ENCODE measurements around the gene NOTCH1. TPM values are rescaled to one million over a fixed set of nuclear protein-coding genes. Genes with fewer than 3 reads are reported as not detected.

NOTCH1 gene
- total RNA-seq: 10 to 100 TPM; 12.1 to 47.3 (median 22.1) TPM
- polyA plus RNA-seq: 10 to 100 TPM in 1 of 2 donors, 1 to 10 TPM in 1; 8.0 to 12.1 TPM
- long read RNA-seq, donor 1, partial matches to known transcripts: 0 of 4 reads
- long read RNA-seq, donor 1, other reads (novel, unspliced or antisense): 4 of 4 reads
- long read RNA-seq, donor 2, partial matches to known transcripts: 0 of 4 reads
- long read RNA-seq, donor 2, other reads (novel, unspliced or antisense): 4 of 4 reads
- long read RNA-seq, donor 3, partial matches to known transcripts: 1 of 4 reads
- long read RNA-seq, donor 3, other reads (novel, unspliced or antisense): 3 of 4 reads

DNA sequence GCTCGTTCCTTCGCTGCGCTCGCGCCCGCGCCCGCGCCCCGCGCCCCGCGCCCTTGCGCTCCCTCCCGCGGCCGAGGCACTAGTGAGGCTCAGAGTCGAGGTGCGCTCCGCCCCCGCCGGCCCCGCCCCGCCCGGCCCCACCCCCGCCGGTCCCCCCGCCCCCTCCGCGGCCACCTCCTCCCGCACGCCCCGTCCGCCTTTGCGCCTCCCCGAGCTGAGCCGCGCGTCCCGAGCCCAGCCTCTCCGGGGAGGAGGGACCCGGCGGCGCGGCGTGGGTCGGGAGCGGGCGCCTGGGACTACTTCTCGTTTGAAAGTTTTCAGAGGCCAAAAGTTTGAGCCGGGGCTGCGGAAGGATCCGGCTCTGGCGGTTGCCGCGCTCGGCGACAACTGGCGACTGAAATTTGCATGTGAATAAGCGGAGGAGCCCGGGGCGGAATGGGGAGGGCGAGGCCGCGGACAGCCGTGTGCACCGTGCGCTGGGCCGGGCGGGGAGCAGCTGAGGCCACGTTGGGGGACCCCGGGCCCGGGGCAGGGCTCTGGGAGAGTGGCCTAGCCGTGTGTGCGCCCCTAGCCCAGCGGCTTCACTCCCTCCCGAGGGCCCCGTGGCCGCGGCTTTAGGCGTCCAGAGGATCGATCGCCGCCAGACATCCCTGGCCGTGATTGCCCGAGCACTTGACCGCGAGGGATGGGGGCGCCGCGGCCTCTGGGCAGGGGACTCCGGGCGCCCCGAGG is at the start of gene NOTCH1:
NOTCH1 (minus strand) TSS at position 84 of the 732 bp plus-strand sequence. CDS start 262 bp downstream, outside the sequence.
- Histone ChIP-seq H3K4me3 (peak within 1 kb of the TSS; percentile 66 to 100 (median 92)), H3K9me3 (no peaks in the 10 kb centered on the region), H3K27ac (peak within 1 kb of the TSS; percentile 94 to 99 (median 98)), H3K4me1 (peaks cover 12 to 68% (median 45%) of the 10 kb centered on the region in 12 donors), H3K36me3 (peaks cover 0 to 26% (median 5%) of the 10 kb centered on the region in 9 donors), H3K27me3 (no peaks in the 10 kb centered on the region)
- peak; percentile 94 to 97 (median 96) for DNase-seq
- WGBS, 4 donors: 0 to 1% (median 1%) methylated on average over 21 to 94 of the region's 94 CpGs
- ATAC-seq: peak; percentile 64 to 86 (median 85)
- peak in 1 of 2 donors; percentile 72 for TF ChIP-seq POLR2A (IDR thresholded peaks at IDR 0.05)
- TF ChIP-seq, protein P1, sequence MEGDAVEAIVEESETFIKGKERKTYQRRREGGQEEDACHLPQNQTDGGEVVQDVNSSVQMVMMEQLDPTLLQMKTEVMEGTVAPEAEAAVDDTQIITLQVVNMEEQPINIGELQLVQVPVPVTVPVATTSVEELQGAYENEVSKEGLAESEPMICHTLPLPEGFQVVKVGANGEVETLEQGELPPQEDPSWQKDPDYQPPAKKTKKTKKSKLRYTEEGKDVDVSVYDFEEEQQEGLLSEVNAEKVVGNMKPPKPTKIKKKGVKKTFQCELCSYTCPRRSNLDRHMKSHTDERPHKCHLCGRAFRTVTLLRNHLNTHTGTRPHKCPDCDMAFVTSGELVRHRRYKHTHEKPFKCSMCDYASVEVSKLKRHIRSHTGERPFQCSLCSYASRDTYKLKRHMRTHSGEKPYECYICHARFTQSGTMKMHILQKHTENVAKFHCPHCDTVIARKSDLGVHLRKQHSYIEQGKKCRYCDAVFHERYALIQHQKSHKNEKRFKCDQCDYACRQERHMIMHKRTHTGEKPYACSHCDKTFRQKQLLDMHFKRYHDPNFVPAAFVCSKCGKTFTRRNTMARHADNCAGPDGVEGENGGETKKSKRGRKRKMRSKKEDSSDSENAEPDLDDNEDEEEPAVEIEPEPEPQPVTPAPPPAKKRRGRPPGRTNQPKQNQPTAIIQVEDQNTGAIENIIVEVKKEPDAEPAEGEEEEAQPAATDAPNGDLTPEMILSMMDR (IDR thresholded peaks at IDR 0.05): peak in 5 of 12 donors; percentile 13 to 39 (median 20)
- intact Hi-C loops (cut with DNase I): loop anchor here in 6 of 10 donors (1.0 to 10.0 kb wide), 10 partner anchors 19 to 81 kb away; partner anchors contain the start of gene SEC16A (in 2 of the 6)

DNA sequence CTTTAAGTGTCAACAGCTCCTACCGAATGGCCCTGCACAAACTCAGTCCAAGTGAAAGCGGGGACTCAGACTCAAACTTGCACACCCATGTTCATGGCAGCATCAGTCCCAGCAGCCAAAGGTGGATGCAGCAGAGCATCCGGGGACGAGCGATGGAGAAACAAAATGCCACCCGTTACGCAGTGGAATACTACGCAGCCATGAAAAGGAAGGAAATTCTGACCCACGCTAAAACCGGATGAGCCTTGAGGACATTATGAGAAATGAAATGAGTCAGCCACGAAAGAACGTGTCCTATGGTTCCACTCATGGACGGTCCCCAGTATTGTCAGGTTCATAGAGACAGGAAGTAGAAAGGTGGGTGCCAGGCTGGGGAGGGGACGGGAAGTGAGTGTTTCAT is 48.6 kb upstream of the NOTCH1 start:
- Histone ChIP-seq H3K4me3 (no peak overlapping the region), H3K27ac (no peak overlapping the region), H3K4me1 (peaks cover 0 to 33% (median 17%) of the 10 kb centered on the region in 12 donors), H3K9me3 (no peaks in the 10 kb centered on the region), H3K36me3 (no peaks in the 10 kb centered on the region), H3K27me3 (no peaks in the 10 kb centered on the region)
- ATAC-seq (no peak), DNase-seq (no peak)
- 95 to 98% (median 96%) methylated on average over 14 of the region's 14 CpGs for WGBS, 4 donors
- TF ChIP-seq, protein P1 (IDR thresholded peaks at IDR 0.05): no peak
- TF ChIP-seq POLR2A (IDR thresholded peaks at IDR 0.05): no peak
- intact Hi-C loops (cut with DNase I): no loop called here

DNA sequence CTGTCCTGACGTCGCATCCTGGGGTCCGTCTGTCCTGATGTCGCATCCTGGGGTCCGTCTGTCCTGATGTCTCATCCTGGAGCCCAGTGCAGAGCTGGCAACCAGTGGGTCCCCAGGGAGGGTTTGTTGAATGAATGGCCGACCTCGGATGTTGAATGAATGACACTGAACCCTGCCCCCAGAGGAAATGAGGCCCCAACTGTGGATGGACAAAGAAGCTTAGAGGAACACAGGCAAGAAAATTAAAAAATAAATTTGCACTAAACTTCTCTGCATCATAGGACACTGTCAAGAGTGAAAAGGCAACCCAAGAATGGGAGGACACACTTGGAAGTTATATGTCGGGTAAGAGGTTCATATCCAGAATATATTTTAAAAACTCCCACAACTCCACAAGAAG is 47.7 kb upstream of the NOTCH1 start:
- H3K9me3 ChIP-seq: no peaks in the 10 kb centered on the region
- DNase-seq: no peak
- no peaks in the 10 kb centered on the region for H3K36me3 ChIP-seq
- 72 to 84% (median 76%) methylated on average over 8 of the region's 8 CpGs for WGBS, 4 donors
- H3K27ac ChIP-seq: no peak overlapping the region
- H3K27me3 ChIP-seq: no peaks in the 10 kb centered on the region
- intact Hi-C loops (cut with DNase I): no loop called here
- no peak for TF ChIP-seq POLR2A (IDR thresholded peaks at IDR 0.05)
- TF ChIP-seq, protein P1 (IDR thresholded peaks at IDR 0.05): no peak
- no peak overlapping the region for H3K4me3 ChIP-seq
- H3K4me1 ChIP-seq: peaks cover 2 to 37% (median 24%) of the 10 kb centered on the region in 12 donors
- no peak for ATAC-seq

DNA sequence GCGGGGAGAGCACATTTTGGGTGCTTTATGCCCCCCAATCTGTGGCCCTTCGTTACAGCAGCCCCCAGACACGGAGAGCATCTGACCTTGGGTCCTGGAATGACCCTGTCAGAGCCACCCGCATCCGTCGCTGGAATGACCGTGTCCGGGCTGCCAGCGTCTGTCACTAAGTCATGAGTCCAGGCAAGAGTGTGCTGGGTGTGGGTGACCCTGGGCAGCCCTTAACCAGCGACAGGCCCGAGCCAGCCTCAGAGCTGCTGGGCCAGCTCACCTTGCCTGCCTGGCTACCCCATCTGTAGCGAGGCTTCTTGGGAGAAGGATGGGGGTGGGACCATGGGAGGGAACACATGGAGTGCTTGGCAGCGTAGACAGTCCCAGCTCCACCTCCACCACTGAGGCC is 46.8 kb upstream of the NOTCH1 start:
- H3K27me3 ChIP-seq: no peaks in the 10 kb centered on the region
- intact Hi-C loops (cut with DNase I): no loop called here
- no peaks in the 10 kb centered on the region for H3K9me3 ChIP-seq
- no peak for ATAC-seq
- 89 to 97% (median 94%) methylated on average over 12 to 13 of the region's 13 CpGs for WGBS, 4 donors
- H3K36me3 ChIP-seq: no peaks in the 10 kb centered on the region
- H3K27ac ChIP-seq: no peak overlapping the region
- TF ChIP-seq, protein P1 (IDR thresholded peaks at IDR 0.05): no peak
- no peak for TF ChIP-seq POLR2A (IDR thresholded peaks at IDR 0.05)
- peak in 1 of 5 donors; percentile 46 for DNase-seq
- peaks cover 5 to 42% (median 33%) of the 10 kb centered on the region in 12 donors for H3K4me1 ChIP-seq
- no peak overlapping the region for H3K4me3 ChIP-seq
